HepG2 (cell line): ENCODE results near the gene AIP. TPM values are rescaled to one million over a fixed set of nuclear protein-coding genes. Genes with fewer than 3 reads are reported as not detected.

Experiments used
- BCL6 ChIP-seq: IDR thresholded peaks from 2 replicates; pipeline ENCODE4 v1.6.1; 2016; ENCODE audit warnings: missing genetic modification reagents, missing compliant biosample characterization
- GATAD2A ChIP-seq: IDR thresholded peaks from 2 replicates; pipeline ENCODE4 v1.6.1; 2016
- KAT2B ChIP-seq: fragments of 150-350 bp; IDR thresholded peaks from 2 replicates; pipeline ENCODE4 v1.6.1; 2014; ENCODE audit warnings: low read depth, low read length, borderline replicate concordance
- MEIS1 ChIP-seq: sonication (generic); formaldehyde crosslinking; IDR thresholded peaks from 2 replicates; pipeline ENCODE4 v1.9.0; 2021; ENCODE audit warnings: mild to moderate bottlenecking, missing genetic modification reagents, moderate library complexity, borderline replicate concordance
- MIXL1 ChIP-seq: IDR thresholded peaks from 2 replicates; pipeline ENCODE4 v1.6.1; 2016
- NFATC3 ChIP-seq: sonication (generic); formaldehyde crosslinking; IDR thresholded peaks from 2 replicates; pipeline ENCODE4 v1.5.1; 2020; ENCODE audit warnings: mild to moderate bottlenecking, missing genetic modification reagents
- NFYC ChIP-seq: IDR thresholded peaks from 2 replicates; pipeline ENCODE4 v1.6.1; 2016; ENCODE audit warnings: missing genetic modification reagents, missing compliant biosample characterization
- NR2F6 ChIP-seq, 2 experiments: IDR thresholded peaks; 2 replicates each; pipeline ENCODE4 v1.6.1; 2016; ENCODE audit warnings: antibody characterized with exemption in 1 of 2, mild to moderate bottlenecking in 1 of 2
- SAP130 ChIP-seq: IDR thresholded peaks from 2 replicates; pipeline ENCODE4 v1.6.1; 2016; ENCODE audit warnings: low read depth
- ZNF589 ChIP-seq: sonication (generic); formaldehyde crosslinking; conservative IDR thresholded peaks from 2 replicates; pipeline ENCODE4 v1.8.0; 2022; ENCODE audit warnings: mild to moderate bottlenecking, moderate library complexity, missing genetic modification reagents
- ZNF720 ChIP-seq: sonication (generic); formaldehyde crosslinking; IDR thresholded peaks from 2 replicates; pipeline ENCODE4 v1.4.0; 2020; ENCODE audit warnings: missing genetic modification reagents
- ZNF780A ChIP-seq: sonication (generic); formaldehyde crosslinking; IDR thresholded peaks from 2 replicates; pipeline ENCODE4 v1.8.0; 2022; ENCODE audit warnings: mild to moderate bottlenecking, missing genetic modification reagents, moderate library complexity
- polyA plus RNA-seq, 8 experiments: library from polyadenylated mRNA; depleted of rRNA in 3 of 8; stranded (reverse) in 7 of 8; unstranded in 1 of 8; fragments of >200 nt; fragmentation: Illumina TruSeq in 4 of 8; extraction: Trizol in 4 of 8; gene quantifications; 2 replicates each; pipeline versions ENCODE4 v1.2.1 to v1.2.3, GENCODE V29; 2011 to 2016; ENCODE audit warnings: low read depth in 4 of 8, missing spikeins in 1 of 8, mixed read lengths in 1 of 8; ENCODE audit not compliant: insufficient read depth in 1 of 8
- total RNA-seq, 5 experiments: library from RNA; depleted of rRNA; stranded (reverse); fragments of >200 nt; fragmentation: Illumina TruSeq; extraction: Trizol; gene quantifications; 2 replicates each; pipeline ENCODE4 v1.2.3, GENCODE V29; 2016; ENCODE audit warnings: low read depth in 1 of 5
- TF ChIP-seq, protein P1 (sequence below): sonication (generic); formaldehyde crosslinking; IDR thresholded peaks from 2 replicates; pipeline ENCODE4 v1.4.0; 2020; ENCODE audit warnings: missing genetic modification reagents, mild to moderate bottlenecking, borderline replicate concordance
- TF ChIP-seq, protein P2 (sequence below): sonication (generic); formaldehyde crosslinking; conservative IDR thresholded peaks from 2 replicates; pipeline ENCODE4 v1.8.1; 2023; ENCODE audit warnings: missing genetic modification reagents
- TF ChIP-seq, protein P3 (sequence below): sonication (generic); formaldehyde crosslinking; conservative IDR thresholded peaks from 2 replicates; pipeline ENCODE4 v1.4.0; 2020; ENCODE audit warnings: missing genetic modification reagents
- TF ChIP-seq, protein P4 (sequence below): IDR thresholded peaks from 2 replicates; pipeline ENCODE4 v1.6.1; 2016
- TF ChIP-seq, protein P5 (sequence below): sonication (generic); formaldehyde crosslinking; IDR thresholded peaks from 2 replicates; pipeline ENCODE4 v1.5.0; 2020; ENCODE audit warnings: mild to moderate bottlenecking, missing genetic modification reagents, moderate library complexity
- TF ChIP-seq, protein P6 (sequence below), 2 experiments: sonication (generic) in 1 of 2; formaldehyde crosslinking in 1 of 2; IDR thresholded peaks; 2 replicates each; pipeline versions ENCODE4 v1.4.0 to v1.6.1; 2018 to 2020; ENCODE audit warnings: missing genetic modification reagents in 2 of 2, borderline replicate concordance in 1 of 2, low read depth in 1 of 2, mild to moderate bottlenecking in 1 of 2, missing biosample characterization in 1 of 2

The AIP gene
- total and polyA plus RNA-seq, 2 of the 13 experiments (the other 11 are each of a cell fraction or from before 2014, with no cell fraction given) = 51.8 to 110 TPM

DNA sequence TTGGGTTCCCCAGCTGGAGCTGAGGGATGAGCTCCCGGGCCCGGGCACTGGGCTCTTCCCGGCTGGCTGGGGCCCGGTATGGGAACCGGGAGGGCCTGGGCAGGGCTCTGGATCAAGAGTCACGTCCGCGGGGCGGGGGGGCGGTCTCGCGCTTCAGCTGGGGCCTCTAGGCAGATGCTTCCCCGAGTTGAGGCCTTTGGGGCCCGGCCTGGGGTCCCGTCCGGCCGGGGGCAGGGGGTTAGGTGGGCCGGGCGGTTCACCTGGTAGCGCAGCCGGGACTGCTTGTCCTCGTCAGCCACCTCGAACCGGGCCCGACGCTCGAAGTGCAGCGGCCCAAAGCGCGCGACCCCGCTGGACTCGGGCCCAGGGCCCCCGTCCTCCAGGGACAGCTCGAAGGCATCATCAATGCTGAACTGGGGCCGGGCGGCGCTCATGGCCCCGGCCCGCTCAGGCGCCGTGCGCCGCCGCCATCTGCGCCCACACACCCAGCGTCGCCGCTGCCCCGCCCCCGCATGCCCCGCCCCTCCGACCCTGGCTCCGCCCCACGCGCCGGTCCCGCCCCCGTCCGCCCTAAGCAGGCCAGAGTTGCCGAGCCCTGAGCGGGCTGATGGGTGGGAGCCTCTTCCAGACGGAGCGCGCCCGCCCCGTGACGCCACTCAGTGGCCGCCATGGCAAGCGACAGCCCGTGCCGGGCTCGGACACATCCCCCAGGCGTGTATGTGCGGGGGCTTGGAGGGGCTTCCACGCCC, 13.9 kb upstream of the AIP start, which contains the start of gene TMEM134 (continued):
- TF ChIP-seq, protein P1, sequence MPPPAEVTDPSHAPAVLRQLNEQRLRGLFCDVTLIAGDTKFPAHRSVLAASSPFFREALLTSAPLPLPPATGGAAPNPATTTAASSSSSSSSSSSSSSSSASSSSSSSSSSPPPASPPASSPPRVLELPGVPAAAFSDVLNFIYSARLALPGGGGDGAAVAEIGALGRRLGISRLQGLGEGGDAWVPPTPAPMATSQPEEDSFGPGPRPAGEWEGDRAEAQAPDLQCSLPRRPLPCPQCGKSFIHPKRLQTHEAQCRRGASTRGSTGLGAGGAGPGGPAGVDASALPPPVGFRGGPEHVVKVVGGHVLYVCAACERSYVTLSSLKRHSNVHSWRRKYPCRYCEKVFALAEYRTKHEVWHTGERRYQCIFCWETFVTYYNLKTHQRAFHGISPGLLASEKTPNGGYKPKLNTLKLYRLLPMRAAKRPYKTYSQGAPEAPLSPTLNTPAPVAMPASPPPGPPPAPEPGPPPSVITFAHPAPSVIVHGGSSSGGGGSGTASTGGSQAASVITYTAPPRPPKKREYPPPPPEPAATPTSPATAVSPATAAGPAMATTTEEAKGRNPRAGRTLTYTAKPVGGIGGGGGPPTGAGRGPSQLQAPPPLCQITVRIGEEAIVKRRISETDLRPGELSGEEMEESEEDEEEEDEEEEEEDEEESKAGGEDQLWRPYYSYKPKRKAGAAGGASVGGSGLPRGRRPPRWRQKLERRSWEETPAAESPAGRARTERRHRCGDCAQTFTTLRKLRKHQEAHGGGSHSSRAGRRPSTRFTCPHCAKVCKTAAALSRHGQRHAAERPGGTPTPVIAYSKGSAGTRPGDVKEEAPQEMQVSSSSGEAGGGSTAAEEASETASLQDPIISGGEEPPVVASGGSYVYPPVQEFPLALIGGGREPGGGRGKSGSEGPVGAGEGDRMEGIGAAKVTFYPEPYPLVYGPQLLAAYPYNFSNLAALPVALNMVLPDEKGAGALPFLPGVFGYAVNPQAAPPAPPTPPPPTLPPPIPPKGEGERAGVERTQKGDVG (CRISPR knock-in tag) = no peak
- TF ChIP-seq, protein P2, sequence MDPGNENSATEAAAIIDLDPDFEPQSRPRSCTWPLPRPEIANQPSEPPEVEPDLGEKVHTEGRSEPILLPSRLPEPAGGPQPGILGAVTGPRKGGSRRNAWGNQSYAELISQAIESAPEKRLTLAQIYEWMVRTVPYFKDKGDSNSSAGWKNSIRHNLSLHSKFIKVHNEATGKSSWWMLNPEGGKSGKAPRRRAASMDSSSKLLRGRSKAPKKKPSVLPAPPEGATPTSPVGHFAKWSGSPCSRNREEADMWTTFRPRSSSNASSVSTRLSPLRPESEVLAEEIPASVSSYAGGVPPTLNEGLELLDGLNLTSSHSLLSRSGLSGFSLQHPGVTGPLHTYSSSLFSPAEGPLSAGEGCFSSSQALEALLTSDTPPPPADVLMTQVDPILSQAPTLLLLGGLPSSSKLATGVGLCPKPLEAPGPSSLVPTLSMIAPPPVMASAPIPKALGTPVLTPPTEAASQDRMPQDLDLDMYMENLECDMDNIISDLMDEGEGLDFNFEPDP (CRISPR knock-in tag) = 0 out of 2 replicates have a peak, but pooled peaks have one; percentile 39
- no peak for TF ChIP-seq NR2F6 (IDR thresholded peaks at IDR 0.05)
- peak; percentile 20; the same call in 1 of the 2 replicates for TF ChIP-seq NR2F6 (CRISPR knock-in tag; IDR thresholded peaks at IDR 0.05)
- TF ChIP-seq ZNF720 = no peak
- peak; percentile 91 for TF ChIP-seq SAP130 (CRISPR knock-in tag)
- TF ChIP-seq, protein P3, sequence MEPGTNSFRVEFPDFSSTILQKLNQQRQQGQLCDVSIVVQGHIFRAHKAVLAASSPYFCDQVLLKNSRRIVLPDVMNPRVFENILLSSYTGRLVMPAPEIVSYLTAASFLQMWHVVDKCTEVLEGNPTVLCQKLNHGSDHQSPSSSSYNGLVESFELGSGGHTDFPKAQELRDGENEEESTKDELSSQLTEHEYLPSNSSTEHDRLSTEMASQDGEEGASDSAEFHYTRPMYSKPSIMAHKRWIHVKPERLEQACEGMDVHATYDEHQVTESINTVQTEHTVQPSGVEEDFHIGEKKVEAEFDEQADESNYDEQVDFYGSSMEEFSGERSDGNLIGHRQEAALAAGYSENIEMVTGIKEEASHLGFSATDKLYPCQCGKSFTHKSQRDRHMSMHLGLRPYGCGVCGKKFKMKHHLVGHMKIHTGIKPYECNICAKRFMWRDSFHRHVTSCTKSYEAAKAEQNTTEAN (CRISPR knock-in tag) = no peak
- no peak for TF ChIP-seq KAT2B
- TF ChIP-seq NFYC (CRISPR knock-in tag) = no peak
- TF ChIP-seq ZNF780A (CRISPR knock-in tag) = no peak
- TF ChIP-seq GATAD2A (CRISPR knock-in tag) = peak; percentile 56
- TF ChIP-seq NFATC3 (CRISPR knock-in tag) = no peak
- TF ChIP-seq, protein P4, sequence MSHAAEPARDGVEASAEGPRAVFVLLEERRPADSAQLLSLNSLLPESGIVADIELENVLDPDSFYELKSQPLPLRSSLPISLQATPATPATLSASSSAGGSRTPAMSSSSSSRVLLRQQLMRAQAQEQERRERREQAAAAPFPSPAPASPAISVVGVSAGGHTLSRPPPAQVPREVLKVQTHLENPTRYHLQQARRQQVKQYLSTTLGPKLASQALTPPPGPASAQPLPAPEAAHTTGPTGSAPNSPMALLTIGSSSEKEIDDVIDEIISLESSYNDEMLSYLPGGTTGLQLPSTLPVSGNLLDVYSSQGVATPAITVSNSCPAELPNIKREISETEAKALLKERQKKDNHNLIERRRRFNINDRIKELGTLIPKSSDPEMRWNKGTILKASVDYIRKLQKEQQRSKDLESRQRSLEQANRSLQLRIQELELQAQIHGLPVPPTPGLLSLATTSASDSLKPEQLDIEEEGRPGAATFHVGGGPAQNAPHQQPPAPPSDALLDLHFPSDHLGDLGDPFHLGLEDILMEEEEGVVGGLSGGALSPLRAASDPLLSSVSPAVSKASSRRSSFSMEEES (CRISPR knock-in tag) = peak; percentile 67; the same call in 1 of the 2 replicates
- TF ChIP-seq MEIS1 (CRISPR knock-in tag) = peak; percentile 78; the same call in 1 of the 2 replicates
- TF ChIP-seq ZNF589 (CRISPR knock-in tag) = no peak
- peak; percentile 61; the same call in 1 of the 2 replicates for TF ChIP-seq BCL6 (CRISPR knock-in tag)
- TF ChIP-seq, protein P5, sequence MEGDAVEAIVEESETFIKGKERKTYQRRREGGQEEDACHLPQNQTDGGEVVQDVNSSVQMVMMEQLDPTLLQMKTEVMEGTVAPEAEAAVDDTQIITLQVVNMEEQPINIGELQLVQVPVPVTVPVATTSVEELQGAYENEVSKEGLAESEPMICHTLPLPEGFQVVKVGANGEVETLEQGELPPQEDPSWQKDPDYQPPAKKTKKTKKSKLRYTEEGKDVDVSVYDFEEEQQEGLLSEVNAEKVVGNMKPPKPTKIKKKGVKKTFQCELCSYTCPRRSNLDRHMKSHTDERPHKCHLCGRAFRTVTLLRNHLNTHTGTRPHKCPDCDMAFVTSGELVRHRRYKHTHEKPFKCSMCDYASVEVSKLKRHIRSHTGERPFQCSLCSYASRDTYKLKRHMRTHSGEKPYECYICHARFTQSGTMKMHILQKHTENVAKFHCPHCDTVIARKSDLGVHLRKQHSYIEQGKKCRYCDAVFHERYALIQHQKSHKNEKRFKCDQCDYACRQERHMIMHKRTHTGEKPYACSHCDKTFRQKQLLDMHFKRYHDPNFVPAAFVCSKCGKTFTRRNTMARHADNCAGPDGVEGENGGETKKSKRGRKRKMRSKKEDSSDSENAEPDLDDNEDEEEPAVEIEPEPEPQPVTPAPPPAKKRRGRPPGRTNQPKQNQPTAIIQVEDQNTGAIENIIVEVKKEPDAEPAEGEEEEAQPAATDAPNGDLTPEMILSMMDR (CRISPR knock-in tag) = peak; percentile 90
- TF ChIP-seq MIXL1 (CRISPR knock-in tag) = no peak
- TF ChIP-seq, protein P6, sequence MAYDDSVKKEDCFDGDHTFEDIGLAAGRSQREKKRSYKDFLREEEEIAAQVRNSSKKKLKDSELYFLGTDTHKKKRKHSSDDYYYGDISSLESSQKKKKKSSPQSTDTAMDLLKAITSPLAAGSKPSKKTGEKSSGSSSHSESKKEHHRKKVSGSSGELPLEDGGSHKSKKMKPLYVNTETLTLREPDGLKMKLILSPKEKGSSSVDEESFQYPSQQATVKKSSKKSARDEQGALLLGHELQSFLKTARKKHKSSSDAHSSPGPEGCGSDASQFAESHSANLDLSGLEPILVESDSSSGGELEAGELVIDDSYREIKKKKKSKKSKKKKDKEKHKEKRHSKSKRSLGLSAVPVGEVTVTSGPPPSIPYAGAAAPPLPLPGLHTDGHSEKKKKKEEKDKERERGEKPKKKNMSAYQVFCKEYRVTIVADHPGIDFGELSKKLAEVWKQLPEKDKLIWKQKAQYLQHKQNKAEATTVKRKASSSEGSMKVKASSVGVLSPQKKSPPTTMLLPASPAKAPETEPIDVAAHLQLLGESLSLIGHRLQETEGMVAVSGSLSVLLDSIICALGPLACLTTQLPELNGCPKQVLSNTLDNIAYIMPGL (CRISPR knock-in tag; IDR thresholded peaks at IDR 0.05; ENCODE audit: borderline replicate concordance in 1 of 2, low read depth in 1 of 2) = peak; percentile 69 to 82; a peak in 3 of 4 replicates
